ENCODE results near the gene SEC24D.

SEC24D gene

GRCh38 chr4:118723369-118723768, 112.6 kb downstream of the SEC24D start:
- Histone ChIP-seq H3K27ac (no peak overlapping the region), H3K4me3 (ENCODE audit: low read depth, low read length) (no peak overlapping the region), H3K27me3 (replicated peaks) (no peaks in the 10 kb centered on the region), H3K36me3 (replicated peaks) (peaks cover 83% of the 10 kb centered on the region)
- no peak for DNase-seq
- TF ChIP-seq CTCF (IDR thresholded peaks at IDR 0.05; ENCODE audit: low read depth, low read length, missing control alignments) = no peak
- in situ Hi-C loops (cut with HindIII; ENCODE audit: low pct_ligation_motif_present, low sequenced_read_pairs) = no loop called here

DNA sequence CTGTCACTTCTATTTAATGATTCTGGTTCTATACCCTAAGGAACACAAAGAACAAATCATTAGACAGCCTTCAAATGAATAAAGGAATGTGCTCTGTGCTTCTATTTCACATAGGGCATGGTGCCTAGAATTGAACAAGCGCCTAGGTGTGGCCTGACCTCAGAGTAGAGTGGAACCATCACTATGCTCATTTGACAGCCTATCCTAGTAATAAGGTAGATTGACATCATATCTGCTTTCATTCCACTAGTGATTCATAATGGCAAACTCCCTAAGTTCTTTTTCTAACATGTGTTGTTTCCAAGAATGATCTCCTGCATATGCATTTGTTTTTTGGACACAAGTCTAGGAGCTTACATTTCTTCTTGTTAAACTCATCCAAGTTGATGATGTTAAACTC, 114.2 kb downstream of the SEC24D start:
- Histone ChIP-seq H3K4me3 (ENCODE audit: low read depth, low read length) (no peak overlapping the region), H3K27me3 (replicated peaks) (no peaks in the 10 kb centered on the region), H3K27ac (no peak overlapping the region), H3K36me3 (replicated peaks) (peaks cover 72% of the 10 kb centered on the region)
- TF ChIP-seq CTCF (IDR thresholded peaks at IDR 0.05; ENCODE audit: low read depth, low read length, missing control alignments) = no peak
- DNase-seq = no peak
- in situ Hi-C loops (cut with HindIII; ENCODE audit: low pct_ligation_motif_present, low sequenced_read_pairs) = no loop called here

- TF ChIP-seq CTCF (IDR thresholded peaks at IDR 0.05; ENCODE audit: low read depth, low read length, missing control alignments) = no peak
- in situ Hi-C loops (cut with HindIII; ENCODE audit: low pct_ligation_motif_present, low sequenced_read_pairs) = no loop called here
- no peak overlapping the region for H3K4me3 ChIP-seq (ENCODE audit: low read depth, low read length)
- H3K27ac ChIP-seq = no peak overlapping the region
- DNase-seq = no peak
- peaks cover 43% of the 10 kb centered on the region for H3K36me3 ChIP-seq (replicated peaks)
- no peaks in the 10 kb centered on the region for H3K27me3 ChIP-seq (replicated peaks)
Observed at GRCh38 chr4:118718511-118719170, 117.3 kb downstream of the SEC24D start.

GRCh38 chr4:118716304-118716703, 119.6 kb downstream of the SEC24D start:
- H3K4me3 ChIP-seq (ENCODE audit: low read depth, low read length) = no peak overlapping the region
- no peaks in the 10 kb centered on the region for H3K27me3 ChIP-seq (replicated peaks)
- TF ChIP-seq CTCF (IDR thresholded peaks at IDR 0.05; ENCODE audit: low read depth, low read length, missing control alignments) = no peak
- H3K36me3 ChIP-seq (replicated peaks) = peaks cover 25% of the 10 kb centered on the region
- no peak overlapping the region for H3K27ac ChIP-seq
- no peak for DNase-seq
- in situ Hi-C loops (cut with HindIII; ENCODE audit: low pct_ligation_motif_present, low sequenced_read_pairs) = no loop called here

DNA sequence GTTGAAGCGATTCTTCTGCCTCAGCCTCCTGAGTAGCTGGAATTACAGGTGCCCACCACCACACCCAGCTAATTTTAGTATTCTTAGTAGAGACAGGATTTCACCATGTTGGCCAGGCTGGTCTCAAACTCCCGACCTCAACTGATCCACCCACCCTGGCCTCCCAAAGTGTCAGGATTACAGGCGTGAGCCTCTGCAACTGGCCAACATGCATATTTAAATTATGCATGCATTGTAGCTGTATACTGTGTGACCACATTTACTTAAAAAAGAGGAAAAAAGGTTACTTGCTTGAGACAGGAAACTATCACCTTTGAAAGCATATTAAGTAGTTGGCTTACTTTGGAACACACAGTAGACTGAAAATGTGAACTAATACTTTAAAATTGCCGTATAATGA, 121.2 kb downstream of the SEC24D start:
- Histone ChIP-seq H3K27me3 (replicated peaks) (no peaks in the 10 kb centered on the region), H3K36me3 (replicated peaks) (peaks cover 20% of the 10 kb centered on the region), H3K27ac (no peak overlapping the region), H3K4me3 (ENCODE audit: low read depth, low read length) (no peak overlapping the region)
- DNase-seq = no peak
- in situ Hi-C loops (cut with HindIII; ENCODE audit: low pct_ligation_motif_present, low sequenced_read_pairs) = no loop called here
- TF ChIP-seq CTCF (IDR thresholded peaks at IDR 0.05; ENCODE audit: low read depth, low read length, missing control alignments) = no peak

- peaks cover 7% of the 10 kb centered on the region for H3K36me3 ChIP-seq (replicated peaks)
- peak; percentile 56 for DNase-seq
- no peaks in the 10 kb centered on the region for H3K27me3 ChIP-seq (replicated peaks)
- in situ Hi-C loops (cut with HindIII; ENCODE audit: low pct_ligation_motif_present, low sequenced_read_pairs) = no loop called here
- H3K4me3 ChIP-seq (ENCODE audit: low read depth, low read length) = no peak overlapping the region
- TF ChIP-seq CTCF (IDR thresholded peaks at IDR 0.05; ENCODE audit: low read depth, low read length, missing control alignments) = no peak
- H3K27ac ChIP-seq = no peak overlapping the region
Observed at GRCh38 chr4:118712872-118713271, 123.1 kb downstream of the SEC24D start.

Measured in brain microvascular endothelial cell (primary cell).